H7 (cell line): ENCODE results near the gene CD40. TPM values are rescaled to one million over a fixed set of nuclear protein-coding genes. Genes with fewer than 3 reads are reported as not detected.

ENCODE experiments used
- DNase-seq: peaks from one replicate; pipeline ENCODE4 v3.0.0; 2012
- H3K27me3 ChIP-seq: 2 replicates; pipeline ENCODE4 v1.6.0; 2011; ENCODE audit warnings: mild to moderate bottlenecking, low read length; ENCODE audit not compliant: control insufficient read depth, insufficient read depth
- H3K36me3 ChIP-seq: replicated peaks from 2 replicates; pipeline ENCODE4 v1.5.1; 2011; ENCODE audit warnings: low read length; ENCODE audit not compliant: control insufficient read depth, insufficient read depth
- H3K4me3 ChIP-seq: 2 replicates; pipeline ENCODE4 v1.5.1; 2011; ENCODE audit warnings: low read depth, mild to moderate bottlenecking, control low read depth, low read length, moderate library complexity; ENCODE audit not compliant: insufficient read depth
- total RNA-seq: library from RNA; depleted of rRNA; stranded (reverse); fragments of >200 nt; shearing (Covaris generic); gene quantifications from 2 replicates; pipeline ENCODE4 v1.2.3, GENCODE V29; 2014

Gene CD40
- total RNA-seq, 1 experiment from 2014 or later: 8.8 TPM

DNA sequence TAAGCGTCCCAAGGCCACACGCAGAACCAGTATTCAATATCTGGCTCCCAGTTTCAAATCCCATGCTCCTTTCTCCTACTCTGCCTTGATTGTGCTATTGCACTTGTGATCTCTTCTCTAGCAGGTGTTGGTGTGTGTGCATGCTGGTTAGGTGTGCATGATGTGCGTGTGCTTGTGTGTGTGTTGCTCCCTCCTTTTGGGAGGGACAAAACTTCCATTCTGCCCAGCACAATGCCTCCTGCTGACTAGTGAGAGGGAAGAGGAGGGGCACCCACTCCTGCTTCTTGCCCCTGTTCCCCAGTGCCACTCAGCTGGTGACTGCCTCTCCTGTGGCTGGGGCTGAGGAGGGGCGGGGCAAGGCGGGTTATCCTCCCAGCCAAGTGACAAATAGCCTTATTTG, 19.7 kb downstream of the CD40 start:
- no peak overlapping the region for H3K4me3 ChIP-seq
- DNase-seq: no peak
- H3K27me3 ChIP-seq: peaks cover 3% of the 10 kb centered on the region; the same call in 1 of the 2 replicates

DNA sequence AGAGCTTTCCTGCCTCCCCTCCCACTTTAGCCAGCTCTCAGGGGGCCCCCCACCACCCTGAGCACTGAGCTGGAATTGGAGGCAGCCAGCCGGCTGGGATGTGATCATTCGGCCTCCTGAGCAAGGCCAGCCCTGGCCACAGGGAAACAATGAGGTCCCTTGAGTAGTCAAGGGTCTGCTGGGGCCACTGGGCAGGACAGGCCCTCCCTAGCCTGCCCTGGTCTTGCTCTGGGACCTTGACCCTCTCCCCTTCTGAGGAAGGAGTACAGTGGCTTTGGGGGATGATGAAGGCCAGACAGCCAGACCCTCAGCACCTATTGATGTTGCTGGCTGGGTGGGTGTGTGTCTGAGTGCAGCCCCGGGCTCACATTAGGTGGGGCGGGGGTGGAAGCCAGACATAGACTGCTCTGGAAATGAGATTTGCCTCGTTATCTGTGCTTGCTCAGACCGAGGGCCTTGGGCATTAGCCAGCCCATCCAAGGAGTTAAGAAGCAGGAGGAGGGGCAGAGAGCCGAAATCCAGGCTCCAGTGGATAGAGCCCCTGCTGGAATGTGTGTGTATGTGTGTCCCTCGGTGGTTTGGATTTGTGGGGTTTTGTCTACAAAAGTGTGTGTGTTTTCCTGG, 21.3 kb downstream of the CD40 start:
- Histone ChIP-seq H3K36me3 (no peaks in the 10 kb centered on the region), H3K4me3 (no peak overlapping the region), H3K27me3 (peaks cover 3% of the 10 kb centered on the region; the same call in 1 of the 2 replicates)
- DNase-seq: no peak

More for the DNA sequence above, 19.7 kb downstream of the CD40 start:
- H3K36me3 ChIP-seq: no peaks in the 10 kb centered on the region

DNA sequence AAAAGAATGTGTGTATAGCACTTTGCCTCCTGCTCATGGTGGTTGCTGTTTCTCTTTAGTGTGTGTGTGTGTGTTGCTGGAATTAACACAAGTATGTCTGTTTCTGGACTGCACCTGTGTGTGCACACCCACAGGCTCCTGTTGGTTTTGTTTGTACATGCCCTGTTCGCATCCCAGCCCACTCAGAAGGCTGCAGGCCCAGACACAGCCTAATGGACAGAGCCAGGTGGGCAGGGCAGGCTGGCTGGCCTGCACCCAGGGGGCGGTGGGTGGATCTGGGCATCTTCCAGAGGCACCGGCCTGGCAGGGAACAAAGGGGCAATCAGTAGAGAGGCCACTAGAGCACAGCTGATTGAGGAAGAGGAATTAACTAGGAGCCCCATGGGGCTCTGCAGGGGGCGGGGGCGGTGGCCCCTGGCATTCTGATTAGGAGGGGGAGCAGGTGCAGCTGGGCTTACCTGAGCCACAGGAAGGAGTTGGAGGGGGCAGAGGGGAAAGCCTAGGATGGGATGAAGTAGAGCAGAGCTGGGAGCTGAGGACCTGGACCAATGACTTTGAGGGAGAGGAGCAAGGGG, 21.9 kb downstream of the CD40 start:
- Histone ChIP-seq H3K4me3 (no peak overlapping the region), H3K36me3 (no peaks in the 10 kb centered on the region), H3K27me3 (peaks cover 3% of the 10 kb centered on the region; the same call in 1 of the 2 replicates)
- peak; percentile 72 for DNase-seq

DNA sequence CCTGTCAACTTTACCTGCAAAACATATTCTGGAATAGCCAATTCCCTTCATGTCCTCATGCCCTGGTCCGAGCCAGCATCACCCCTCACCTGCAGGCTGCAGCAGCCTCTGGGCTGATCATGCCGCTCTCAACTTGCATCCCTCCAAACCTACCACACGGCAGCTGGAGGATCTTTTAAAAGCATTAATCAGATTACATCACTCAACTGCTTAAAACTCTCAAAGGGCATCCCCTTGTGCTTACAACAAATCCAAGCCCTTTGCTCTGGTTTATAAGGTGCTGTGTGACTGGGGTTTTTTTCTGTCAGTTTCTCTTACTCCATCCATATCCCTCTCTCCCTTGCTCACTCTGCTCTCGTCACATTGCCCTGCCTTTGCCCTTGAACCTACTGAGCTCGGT, 24.0 kb downstream of the CD40 start:
- DNase-seq: no peak
- Histone ChIP-seq H3K4me3 (no peak overlapping the region), H3K27me3 (peaks cover 3% of the 10 kb centered on the region; the same call in 1 of the 2 replicates), H3K36me3 (no peaks in the 10 kb centered on the region)

DNA sequence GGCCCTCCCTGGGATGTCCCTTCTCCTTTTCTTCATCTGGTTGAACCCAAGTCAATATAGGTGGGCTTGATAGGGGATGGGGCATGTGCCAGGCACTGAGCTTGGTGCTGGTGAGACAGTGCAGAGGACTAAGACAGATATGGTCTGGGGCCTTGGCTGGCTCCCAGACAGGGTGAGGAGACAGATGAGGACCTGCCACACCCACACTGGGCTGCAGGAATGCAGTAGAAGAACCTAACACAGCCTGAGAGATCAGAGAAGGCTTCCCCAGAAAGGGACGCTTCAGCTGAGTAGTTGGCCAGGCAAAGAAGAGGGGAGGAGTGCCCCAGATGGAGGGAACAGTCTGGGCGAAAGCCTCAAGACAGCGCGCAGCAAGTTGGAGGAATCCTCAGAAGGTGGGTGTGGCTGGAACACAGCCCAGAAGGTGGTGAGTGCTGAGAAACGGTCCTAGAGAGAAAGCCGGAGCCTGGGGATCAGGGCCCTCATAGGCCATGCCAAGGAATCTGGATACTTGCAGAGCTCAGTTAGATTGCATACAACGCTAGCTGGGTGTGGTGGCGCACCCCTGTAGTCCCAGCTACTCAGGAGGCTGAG, 26.4 kb downstream of the CD40 start:
- no peak for DNase-seq
- H3K4me3 ChIP-seq: no peak overlapping the region
- H3K27me3 ChIP-seq: peaks cover 3% of the 10 kb centered on the region; the same call in 1 of the 2 replicates
- no peaks in the 10 kb centered on the region for H3K36me3 ChIP-seq

DNA sequence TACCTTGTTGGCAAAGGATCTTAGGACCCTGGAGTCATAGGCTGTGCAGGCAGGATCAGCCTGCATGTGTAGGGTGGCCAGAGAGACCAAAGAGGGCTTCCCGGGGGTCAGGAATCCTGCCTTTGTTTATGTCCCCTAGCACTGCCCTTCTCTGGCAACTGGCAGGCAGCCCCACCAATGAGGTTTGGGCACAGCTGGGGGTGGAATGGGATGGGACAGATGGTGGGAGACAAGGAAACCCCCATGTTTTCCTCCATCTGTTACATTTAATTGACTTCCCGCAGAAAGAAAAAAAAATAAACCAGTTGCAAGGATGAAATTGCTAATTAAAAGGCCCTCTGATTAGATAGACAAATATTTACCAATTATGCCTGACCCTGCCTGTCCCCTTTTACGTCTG, 27.6 kb downstream of the CD40 start:
- Histone ChIP-seq H3K27me3 (peaks cover 3% of the 10 kb centered on the region; the same call in 1 of the 2 replicates), H3K4me3 (no peak overlapping the region), H3K36me3 (no peaks in the 10 kb centered on the region)
- DNase-seq: peak; percentile 78

DNA sequence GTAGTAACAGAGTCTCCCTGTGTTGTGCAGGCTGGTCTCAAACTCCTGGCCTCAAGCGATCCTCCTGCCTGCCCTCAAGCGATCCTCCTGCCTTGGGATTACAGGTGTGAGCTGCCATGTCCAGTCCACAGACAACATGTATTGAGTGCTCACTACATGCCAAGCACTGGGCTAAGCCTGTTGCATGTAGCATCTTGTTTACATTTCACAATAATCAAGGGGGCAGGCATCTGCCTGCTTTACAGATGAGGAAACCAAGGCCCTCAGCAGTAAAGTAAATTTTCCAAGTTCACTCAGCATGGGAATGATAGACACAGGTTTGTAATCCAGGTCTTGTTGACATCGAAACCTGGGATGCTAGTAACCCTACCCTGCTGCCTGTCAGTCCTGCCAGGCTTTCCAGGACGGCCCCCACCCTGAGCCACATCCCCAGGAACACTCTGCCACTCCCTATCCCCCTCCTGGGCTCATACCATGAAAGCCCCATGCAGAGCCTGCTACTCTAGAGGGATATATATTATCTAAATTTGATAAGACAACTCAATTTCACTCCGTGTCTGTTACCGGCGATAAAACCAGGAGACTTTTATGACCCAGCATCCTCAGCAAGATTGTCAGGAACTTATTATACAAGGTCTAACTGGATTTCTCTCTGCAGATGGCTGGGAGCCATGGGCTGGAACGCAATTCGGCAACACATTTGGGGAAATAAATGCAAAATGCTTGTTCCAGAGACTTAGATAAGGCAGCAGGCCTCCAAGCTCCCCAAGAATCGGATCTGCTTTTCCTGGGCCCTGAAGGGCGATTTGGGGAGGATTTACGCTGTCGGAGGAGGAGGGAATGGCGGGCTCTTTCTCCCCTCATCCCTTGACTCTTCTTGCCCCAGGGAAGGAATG, 30.4 kb downstream of the CD40 start:
- no peak overlapping the region for H3K4me3 ChIP-seq
- DNase-seq: no peak

DNA sequence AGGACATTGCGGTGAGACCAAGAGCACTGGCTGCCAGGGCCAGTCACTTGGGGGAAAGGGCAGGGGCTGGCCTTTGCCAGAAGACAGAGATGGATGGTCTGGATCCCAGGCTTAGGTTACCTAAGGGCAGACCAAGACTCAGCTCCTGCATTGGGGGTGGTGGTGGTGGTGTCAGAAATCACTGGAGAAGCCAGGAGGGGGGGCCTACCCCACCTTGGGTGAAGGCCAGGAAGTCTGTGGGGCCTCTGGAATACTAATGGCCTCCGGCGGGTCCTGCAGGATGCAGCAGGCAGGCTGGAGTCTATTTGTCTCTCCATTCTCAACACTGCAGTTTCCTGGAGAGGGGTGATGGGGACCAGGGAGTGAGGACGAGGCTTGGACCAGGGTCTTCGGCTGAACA, 32.8 kb downstream of the CD40 start:
- DNase-seq: no peak
- no peak overlapping the region for H3K4me3 ChIP-seq
- H3K36me3 ChIP-seq: no peaks in the 10 kb centered on the region
- H3K27me3 ChIP-seq: no peaks in the 10 kb centered on the region

More for the DNA sequence above, 30.4 kb downstream of the CD40 start:
- no peaks in the 10 kb centered on the region for H3K36me3 ChIP-seq
- no peaks in the 10 kb centered on the region for H3K27me3 ChIP-seq

DNA sequence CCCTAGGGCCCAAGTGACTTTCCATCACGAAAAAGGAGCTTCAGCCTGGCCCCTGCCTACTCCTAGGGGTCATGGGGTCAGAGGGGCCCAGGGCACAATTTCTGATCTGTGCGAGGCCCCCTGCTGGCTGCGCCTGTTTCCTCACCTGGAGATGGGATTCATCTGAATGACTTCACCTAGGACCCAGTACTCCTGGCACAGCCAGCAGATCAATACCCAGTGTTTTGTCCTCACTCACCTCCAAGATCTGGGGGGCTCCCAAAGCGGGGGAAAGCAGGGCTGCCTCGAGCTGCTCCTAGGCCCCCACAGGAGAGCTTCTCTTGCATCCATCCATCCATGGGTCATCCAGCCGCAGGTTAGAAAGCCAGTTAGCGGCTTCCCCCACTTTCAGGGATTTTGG, 33.8 kb downstream of the CD40 start:
- H3K4me3 ChIP-seq: no peak overlapping the region
- no peaks in the 10 kb centered on the region for H3K36me3 ChIP-seq
- DNase-seq: peak; percentile 93
- H3K27me3 ChIP-seq: no peaks in the 10 kb centered on the region

DNA sequence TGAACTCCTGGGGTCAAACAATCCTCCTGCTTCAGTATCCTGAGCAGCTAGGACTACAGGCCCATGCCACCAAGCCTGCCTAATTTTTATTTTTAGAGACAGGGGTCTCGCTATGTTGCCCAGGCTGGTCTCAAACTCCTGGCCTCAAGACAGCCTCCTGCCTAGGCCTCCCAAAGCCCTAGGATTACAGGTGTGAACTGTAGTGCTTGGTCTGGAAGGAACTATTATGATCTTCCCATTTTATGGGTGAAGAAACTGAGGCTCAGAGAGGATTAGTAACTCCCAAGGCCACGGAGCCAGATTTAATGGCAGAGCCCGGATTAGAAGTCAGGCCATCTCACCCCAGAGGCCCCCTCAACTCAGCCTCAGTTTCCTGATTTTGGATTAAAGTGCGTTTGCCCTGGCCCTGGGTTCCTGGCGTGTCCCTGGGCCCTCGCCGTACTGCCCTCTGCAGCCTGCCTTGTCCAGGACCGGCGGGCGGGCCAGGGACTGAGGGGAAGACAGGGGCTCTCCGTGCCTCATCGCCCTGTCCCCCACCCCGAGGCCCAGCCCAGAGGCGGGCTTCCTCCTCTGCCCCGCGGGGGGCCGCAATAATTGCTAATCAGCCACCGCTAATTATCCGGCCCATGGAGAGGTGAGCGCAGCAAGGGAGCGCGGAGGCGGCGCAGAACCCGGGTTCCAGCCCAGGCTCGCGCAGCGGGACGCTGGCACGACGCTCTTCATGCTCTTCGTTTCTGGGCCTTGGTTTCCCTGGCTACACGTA, 34.9 kb downstream of the CD40 start:
- peak; percentile 62 for DNase-seq
- H3K27me3 ChIP-seq: no peaks in the 10 kb centered on the region
- H3K4me3 ChIP-seq: no peak overlapping the region
- H3K36me3 ChIP-seq: no peaks in the 10 kb centered on the region

DNA sequence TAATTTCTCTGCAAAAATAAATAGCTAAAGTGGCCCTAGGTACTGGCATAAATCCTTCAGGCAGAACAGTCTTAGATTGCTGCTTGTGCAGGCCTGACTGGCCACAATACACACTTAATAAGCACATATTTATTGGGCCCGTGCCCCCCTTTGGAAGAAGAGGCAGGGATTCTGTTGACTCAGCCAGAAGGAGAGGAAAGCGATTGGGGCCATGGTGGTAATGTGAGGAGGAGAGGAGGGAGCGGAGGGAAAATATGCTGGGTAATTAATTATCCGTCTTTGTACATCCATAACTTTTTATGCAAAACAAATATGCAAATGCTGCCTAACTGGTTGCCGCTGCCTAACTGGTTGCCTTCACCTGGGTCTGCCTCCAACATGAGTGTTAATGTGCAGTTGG, 36.2 kb downstream of the CD40 start:
- no peaks in the 10 kb centered on the region for H3K36me3 ChIP-seq
- H3K4me3 ChIP-seq: no peak overlapping the region
- H3K27me3 ChIP-seq: no peaks in the 10 kb centered on the region; the same call in 1 of the 2 replicates
- DNase-seq: no peak

DNA sequence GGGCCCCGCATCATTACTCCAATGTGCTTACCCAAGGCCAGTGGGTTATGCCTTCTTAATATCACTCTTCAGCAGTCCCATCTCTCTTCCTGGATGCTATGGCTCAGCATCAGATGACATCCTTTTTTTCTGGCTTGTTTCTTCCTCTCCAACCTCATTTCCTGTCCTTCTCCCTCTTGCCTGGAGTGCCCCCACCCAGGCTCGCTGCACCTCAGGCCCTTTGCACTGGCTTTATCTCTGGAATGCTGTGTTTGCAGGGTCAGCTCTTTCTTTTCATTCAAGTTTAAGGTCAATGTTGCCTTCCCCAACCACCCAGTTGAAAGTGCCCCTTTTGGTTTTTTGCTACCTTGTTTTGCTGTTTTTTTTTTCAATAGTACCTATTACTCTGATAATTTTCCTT, 36.7 kb downstream of the CD40 start:
- Histone ChIP-seq H3K4me3 (no peak overlapping the region), H3K36me3 (no peaks in the 10 kb centered on the region), H3K27me3 (no peaks in the 10 kb centered on the region; the same call in 1 of the 2 replicates)
- DNase-seq: no peak

DNA sequence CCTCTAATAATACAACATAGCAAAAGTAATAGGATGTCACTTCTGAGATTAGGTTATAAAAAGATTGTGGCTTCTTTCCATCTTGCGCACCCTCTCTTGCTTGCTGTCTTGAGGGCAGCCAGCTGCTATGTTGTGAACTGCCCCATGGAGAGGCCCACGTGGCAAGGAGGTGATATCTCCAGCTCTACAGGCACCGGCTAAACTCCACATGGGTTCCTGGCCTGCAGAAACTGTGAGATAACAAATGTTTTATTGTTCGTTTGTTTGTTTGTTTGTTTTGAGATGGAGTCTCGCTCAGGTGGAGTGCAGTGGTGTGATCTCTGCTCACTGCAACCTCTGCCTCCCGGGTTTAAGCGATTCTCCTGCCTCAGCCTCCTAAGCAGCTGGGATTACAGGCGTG, 38.0 kb downstream of the CD40 start:
- no peaks in the 10 kb centered on the region for H3K36me3 ChIP-seq
- no peak overlapping the region for H3K4me3 ChIP-seq
- no peaks in the 10 kb centered on the region; the same call in 1 of the 2 replicates for H3K27me3 ChIP-seq
- no peak for DNase-seq

DNA sequence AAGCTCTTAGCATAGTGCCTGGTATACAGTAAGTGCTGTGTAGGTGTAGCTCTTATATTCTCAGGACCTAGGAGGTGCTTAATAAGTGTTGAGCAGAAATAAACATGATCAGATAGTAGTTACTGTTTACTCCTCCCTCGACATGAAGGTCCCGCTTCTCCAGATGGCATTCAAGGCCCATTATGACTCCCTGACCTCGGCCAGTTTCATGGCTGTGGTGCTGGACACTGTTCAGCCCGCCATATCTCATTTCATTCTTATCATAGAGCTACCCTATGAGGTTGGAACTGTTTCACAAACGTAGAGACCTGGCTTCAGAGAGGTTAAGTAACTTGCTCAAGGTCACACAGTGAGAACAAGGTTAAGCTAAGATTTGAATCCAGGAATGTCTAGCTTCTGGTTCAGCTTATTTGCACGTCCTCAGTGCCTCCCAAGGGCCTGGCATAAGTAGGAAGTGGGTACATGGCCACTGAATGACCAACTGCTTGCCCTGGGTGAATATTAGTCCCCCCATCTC, 39.0 kb downstream of the CD40 start:
- no peaks in the 10 kb centered on the region; the same call in 1 of the 2 replicates for H3K27me3 ChIP-seq
- H3K4me3 ChIP-seq: no peak overlapping the region
- no peak for DNase-seq
- no peaks in the 10 kb centered on the region for H3K36me3 ChIP-seq
